ENCODE data around the gene KRTAP1-1. TPM values are rescaled to one million over a fixed set of nuclear protein-coding genes. Genes with fewer than 3 reads are reported as not detected.
"Not testable (repeated sequence)": the region's sequence is repeated elsewhere in the genome, so short reads cannot be mapped to it uniquely, and the experiment has no call there.

Gene KRTAP1-1
- total and polyA plus RNA-seq, 8 donors: not detected

- TF ChIP-seq POLR2A (IDR thresholded peaks at IDR 0.05): no peak
- no peak for TF ChIP-seq POLR2AphosphoS5 (IDR thresholded peaks at IDR 0.05)
- no peak for TF ChIP-seq EP300 (IDR thresholded peaks at IDR 0.05)
- intact Hi-C loops (cut with DNase I; ENCODE audit: low total_unique reads): no loop called here
- DNase-seq: no peak
- H3K9me3 ChIP-seq: peaks cover 0 to 8% (median 4%) of the 10 kb centered on the region in 4 donors
- 82 to 88% (median 85%) methylated on average over 4 of the region's 4 CpGs for WGBS, 5 donors
- no peaks in the 10 kb centered on the region for H3K4me1 ChIP-seq
- no peak overlapping the region for H3K27ac ChIP-seq
- H3K27me3 ChIP-seq: peaks cover 0 to 31% (median 6%) of the 10 kb centered on the region in 3 donors
- H3K4me3 ChIP-seq: no peak overlapping the region
- no peaks in the 10 kb centered on the region for H3K36me3 ChIP-seq
Observed at GRCh38 chr17:41054025-41054424, 12.8 kb upstream of the KRTAP1-1 start.

DNA sequence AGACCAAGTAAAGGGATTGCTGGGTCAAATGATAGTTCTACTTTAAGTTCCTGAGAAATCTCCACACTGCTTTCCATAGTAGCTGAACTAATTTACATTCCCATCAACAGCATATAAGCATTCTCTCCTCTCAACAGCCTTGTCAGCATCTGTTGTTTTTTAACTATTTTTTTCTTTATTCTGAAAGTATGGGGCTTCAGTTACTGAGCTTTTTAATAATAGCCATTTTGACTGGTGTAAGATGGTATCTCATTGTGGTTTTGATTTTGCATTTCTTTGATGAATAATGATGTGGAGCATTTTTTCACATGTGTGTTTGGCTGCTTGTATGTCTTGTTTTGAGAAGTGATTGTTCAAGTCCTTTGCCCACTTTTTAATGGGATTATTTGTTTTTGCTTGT lies 11.3 kb upstream of the KRTAP1-1 start:
- peaks cover 0 to 34% (median 0%) of the 10 kb centered on the region in 3 donors for H3K27me3 ChIP-seq
- no peaks in the 10 kb centered on the region for H3K36me3 ChIP-seq
- intact Hi-C loops (cut with DNase I; ENCODE audit: low total_unique reads): no loop called here
- DNase-seq: no peak
- H3K9me3 ChIP-seq: peaks cover 0 to 4% (median 1%) of the 10 kb centered on the region in 4 donors
- no peak overlapping the region for H3K27ac ChIP-seq
- no peak overlapping the region for H3K4me3 ChIP-seq
- no peaks in the 10 kb centered on the region for H3K4me1 ChIP-seq
- TF ChIP-seq POLR2A (IDR thresholded peaks at IDR 0.05): no peak
- no peak for TF ChIP-seq POLR2AphosphoS5 (IDR thresholded peaks at IDR 0.05)
- no peak for TF ChIP-seq EP300 (IDR thresholded peaks at IDR 0.05)
- TF ChIP-seq, protein P1, sequence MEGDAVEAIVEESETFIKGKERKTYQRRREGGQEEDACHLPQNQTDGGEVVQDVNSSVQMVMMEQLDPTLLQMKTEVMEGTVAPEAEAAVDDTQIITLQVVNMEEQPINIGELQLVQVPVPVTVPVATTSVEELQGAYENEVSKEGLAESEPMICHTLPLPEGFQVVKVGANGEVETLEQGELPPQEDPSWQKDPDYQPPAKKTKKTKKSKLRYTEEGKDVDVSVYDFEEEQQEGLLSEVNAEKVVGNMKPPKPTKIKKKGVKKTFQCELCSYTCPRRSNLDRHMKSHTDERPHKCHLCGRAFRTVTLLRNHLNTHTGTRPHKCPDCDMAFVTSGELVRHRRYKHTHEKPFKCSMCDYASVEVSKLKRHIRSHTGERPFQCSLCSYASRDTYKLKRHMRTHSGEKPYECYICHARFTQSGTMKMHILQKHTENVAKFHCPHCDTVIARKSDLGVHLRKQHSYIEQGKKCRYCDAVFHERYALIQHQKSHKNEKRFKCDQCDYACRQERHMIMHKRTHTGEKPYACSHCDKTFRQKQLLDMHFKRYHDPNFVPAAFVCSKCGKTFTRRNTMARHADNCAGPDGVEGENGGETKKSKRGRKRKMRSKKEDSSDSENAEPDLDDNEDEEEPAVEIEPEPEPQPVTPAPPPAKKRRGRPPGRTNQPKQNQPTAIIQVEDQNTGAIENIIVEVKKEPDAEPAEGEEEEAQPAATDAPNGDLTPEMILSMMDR (IDR thresholded peaks at IDR 0.05): no peak

- intact Hi-C loops (cut with DNase I; ENCODE audit: low total_unique reads): no loop called here
- no peak for TF ChIP-seq EP300 (IDR thresholded peaks at IDR 0.05)
- H3K9me3 ChIP-seq: peaks cover 0 to 4% (median 0%) of the 10 kb centered on the region in 4 donors
- H3K4me3 ChIP-seq: no peak overlapping the region
- DNase-seq: no peak
- H3K27me3 ChIP-seq: peaks cover 0 to 42% (median 0%) of the 10 kb centered on the region in 3 donors
- H3K4me1 ChIP-seq: no peaks in the 10 kb centered on the region
- WGBS, 5 donors: 36 to 55% (median 44%) methylated on average over 2 of the region's 2 CpGs
- H3K36me3 ChIP-seq: no peaks in the 10 kb centered on the region
- no peak overlapping the region for H3K27ac ChIP-seq
Observed at GRCh38 chr17:41049110-41049509, 7.9 kb upstream of the KRTAP1-1 start.

DNA sequence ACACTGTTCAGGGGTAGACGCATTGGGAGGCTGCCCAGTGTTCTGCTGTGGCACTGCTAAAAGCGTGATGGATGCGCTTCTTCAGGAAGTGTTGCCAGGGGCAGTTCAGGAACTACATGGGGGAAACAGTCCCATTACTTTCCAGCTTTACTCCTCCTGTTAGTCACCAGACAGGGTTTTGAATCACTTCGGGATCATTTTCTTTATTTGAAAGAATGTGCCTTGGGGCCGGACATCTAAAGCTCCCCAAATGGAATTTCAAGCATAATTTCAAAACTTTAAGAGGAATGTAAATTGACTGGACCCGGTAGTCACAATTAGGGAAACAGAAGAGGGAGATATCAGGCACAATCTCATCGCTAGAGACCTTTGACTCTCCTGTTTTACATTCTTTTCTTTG lies 7.2 kb upstream of the KRTAP1-1 start:
- Histone ChIP-seq H3K36me3 (no peaks in the 10 kb centered on the region), H3K4me1 (no peaks in the 10 kb centered on the region), H3K27me3 (peaks cover 0 to 39% (median 0%) of the 10 kb centered on the region in 3 donors), H3K4me3 (no peak overlapping the region), H3K27ac (no peak overlapping the region), H3K9me3 (peaks cover 0 to 6% (median 0%) of the 10 kb centered on the region in 4 donors)
- DNase-seq: no peak
- WGBS, 5 donors: 55 to 68% (median 58%) methylated on average over 7 of the region's 7 CpGs
- TF ChIP-seq POLR2A (IDR thresholded peaks at IDR 0.05): no peak
- TF ChIP-seq POLR2AphosphoS5 (IDR thresholded peaks at IDR 0.05): no peak
- TF ChIP-seq EP300 (IDR thresholded peaks at IDR 0.05): no peak
- TF ChIP-seq, protein P1 (IDR thresholded peaks at IDR 0.05): no peak
- intact Hi-C loops (cut with DNase I; ENCODE audit: low total_unique reads): no loop called here

GRCh38 chr17:41046735-41047465 lies 5.7 kb upstream of the KRTAP1-1 start, which contains the start of gene KRTAP2-1:
Gene KRTAP2-1 (minus strand): TSS chr17:41047316. CDS start chr17:41047267, 49 bp downstream.
- intact Hi-C loops (cut with DNase I; ENCODE audit: low total_unique reads); H3K4me3 ChIP-seq; H3K27ac ChIP-seq; DNase-seq; H3K9me3 ChIP-seq; H3K36me3 ChIP-seq; H3K4me1 ChIP-seq: not testable (repeated sequence)
- 41 to 54% (median 50%) methylated on average over 6 to 10 of the region's 33 CpGs for WGBS, 5 donors
- peaks cover 0 to 39% (median 0%) of the 10 kb centered on the region in 3 donors for H3K27me3 ChIP-seq

DNA sequence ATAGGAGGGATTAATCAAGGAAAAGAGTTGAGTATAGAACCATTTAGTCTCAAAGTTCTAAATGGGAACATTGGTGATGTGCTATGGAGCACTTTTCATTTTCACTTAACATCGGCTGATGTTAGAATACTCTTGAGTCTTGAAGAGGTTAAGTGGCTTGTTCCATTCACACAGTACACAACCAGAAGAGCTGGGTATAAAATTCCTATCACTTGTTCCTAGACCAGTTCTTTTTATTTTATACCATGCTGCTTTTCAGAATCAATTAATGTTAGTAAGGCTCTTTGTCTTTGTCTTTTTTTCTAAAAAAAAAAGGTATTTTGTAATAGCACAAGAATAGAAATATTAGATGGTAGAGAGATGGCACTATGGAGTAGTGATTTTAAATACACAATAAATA lies 1.7 kb upstream of the KRTAP1-1 start:
- Histone ChIP-seq H3K27ac (no peak overlapping the region), H3K4me3 (no peak overlapping the region), H3K4me1 (no peaks in the 10 kb centered on the region), H3K36me3 (no peaks in the 10 kb centered on the region), H3K27me3 (peaks cover 0 to 26% (median 0%) of the 10 kb centered on the region in 3 donors), H3K9me3 (peaks cover 0 to 7% (median 0%) of the 10 kb centered on the region in 4 donors)
- intact Hi-C loops (cut with DNase I; ENCODE audit: low total_unique reads): no loop called here
- TF ChIP-seq EP300 (IDR thresholded peaks at IDR 0.05) (no peak), POLR2A (IDR thresholded peaks at IDR 0.05) (no peak), POLR2AphosphoS5 (IDR thresholded peaks at IDR 0.05) (no peak)
- TF ChIP-seq, protein P1 (IDR thresholded peaks at IDR 0.05): no peak
- WGBS, 5 donors: 96 to 100% (median 98%) methylated on average over 1 of the region's 1 CpG
- DNase-seq: no peak
